T47D (cell line): ENCODE results near the gene ZNF132.
A peak's percentile ranks its signal among the peaks of the same experiment; 100 is the strongest.
"Not testable (repeated sequence)": the region's sequence is repeated elsewhere in the genome, so short reads cannot be mapped to it uniquely, and the experiment has no call there.

Experiments used
- DNase-seq, 2 experiments: peaks; one replicate each; pipeline versions ENCODE4 v3.0.0 to v3.0.0-alpha.2; 2011 to 2012; ENCODE audit warnings: low read depth in 1 of 2, low spot score in 1 of 2
- JUND ChIP-seq: IDR thresholded peaks from 2 replicates; pipeline ENCODE4 v1.6.1; 2012; ENCODE audit warnings: low read depth
- in situ Hi-C: cut with HindIII; loops from 2 replicates; pipeline ENCODE4 v1.10.0; 2016; ENCODE audit warnings: low sequenced_read_pairs, low pct_unique_long_range_greater_than_20kb

Gene ZNF132

DNA sequence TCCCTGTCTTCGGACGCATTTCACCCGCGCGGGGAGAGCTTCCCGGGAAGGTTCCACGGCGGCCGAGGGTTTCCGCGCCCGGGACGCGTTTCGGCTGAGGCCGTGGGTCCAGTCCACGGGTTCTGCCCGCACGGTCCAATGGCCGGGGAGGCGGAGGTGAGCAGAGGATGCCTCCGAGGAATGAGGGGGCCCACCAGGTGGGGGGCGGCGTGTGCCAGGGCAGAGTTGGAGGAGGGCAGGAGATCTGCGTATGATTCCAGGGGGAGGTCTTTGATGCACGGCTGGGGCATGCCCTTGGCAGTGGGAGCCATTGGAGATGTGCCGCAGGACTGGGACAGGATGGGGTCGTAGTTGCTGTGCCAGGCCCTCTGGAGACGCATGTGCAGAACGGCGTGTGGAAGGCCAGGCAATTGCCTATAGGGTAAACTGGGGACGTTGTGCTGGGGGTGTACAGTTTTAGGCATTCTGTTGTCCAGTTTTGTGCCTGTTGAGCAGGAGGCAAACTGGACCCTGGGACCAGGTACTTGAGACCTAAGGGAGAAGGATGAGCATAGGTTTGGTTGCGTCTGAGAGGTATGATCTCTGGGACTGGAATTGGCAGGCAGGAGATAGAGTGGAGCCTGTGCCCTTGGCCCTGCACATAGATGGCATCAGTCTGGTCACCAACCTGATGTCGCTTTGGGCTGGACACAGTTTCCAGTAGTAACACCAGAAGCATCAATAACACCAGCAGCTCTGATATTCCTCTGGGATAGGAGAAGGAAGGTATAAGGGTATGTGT lies 30.8 kb downstream of the ZNF132 start:
- peak in 1 of 2 experiments; percentile 40 for DNase-seq
- TF ChIP-seq JUND, result no peak
- in situ Hi-C loops, result no loop called here

GRCh38 chr19:58408152-58409009 lies 31.6 kb downstream of the ZNF132 start, which contains the start of gene ZNF584:
TSS of gene ZNF584 (plus strand) at chr19:58408649. CDS start at chr19:58409148, 499 bp downstream.
- TF ChIP-seq JUND, result no peak
- in situ Hi-C loops, result no loop called here
- DNase-seq, result peak; percentile 88

GRCh38 chr19:58407658-58408151 lies 32.2 kb downstream of the ZNF132 start:
- in situ Hi-C loops, result no loop called here
- no peak for TF ChIP-seq JUND
- DNase-seq, result no peak

- in situ Hi-C loops, result no loop called here
- DNase-seq, result peak in 1 of 2 experiments; percentile 48
- TF ChIP-seq JUND, result no peak
Observed at GRCh38 chr19:58406818-58407657, 32.9 kb downstream of the ZNF132 start.

- DNase-seq, in situ Hi-C loops: not testable (repeated sequence)
Observed at GRCh38 chr19:58403920-58404478, 36.0 kb downstream of the ZNF132 start.

- in situ Hi-C loops, result no loop called here
- no peak for DNase-seq
- no peak for TF ChIP-seq JUND
Observed at GRCh38 chr19:58401840-58402421, 38.0 kb downstream of the ZNF132 start.

DNA sequence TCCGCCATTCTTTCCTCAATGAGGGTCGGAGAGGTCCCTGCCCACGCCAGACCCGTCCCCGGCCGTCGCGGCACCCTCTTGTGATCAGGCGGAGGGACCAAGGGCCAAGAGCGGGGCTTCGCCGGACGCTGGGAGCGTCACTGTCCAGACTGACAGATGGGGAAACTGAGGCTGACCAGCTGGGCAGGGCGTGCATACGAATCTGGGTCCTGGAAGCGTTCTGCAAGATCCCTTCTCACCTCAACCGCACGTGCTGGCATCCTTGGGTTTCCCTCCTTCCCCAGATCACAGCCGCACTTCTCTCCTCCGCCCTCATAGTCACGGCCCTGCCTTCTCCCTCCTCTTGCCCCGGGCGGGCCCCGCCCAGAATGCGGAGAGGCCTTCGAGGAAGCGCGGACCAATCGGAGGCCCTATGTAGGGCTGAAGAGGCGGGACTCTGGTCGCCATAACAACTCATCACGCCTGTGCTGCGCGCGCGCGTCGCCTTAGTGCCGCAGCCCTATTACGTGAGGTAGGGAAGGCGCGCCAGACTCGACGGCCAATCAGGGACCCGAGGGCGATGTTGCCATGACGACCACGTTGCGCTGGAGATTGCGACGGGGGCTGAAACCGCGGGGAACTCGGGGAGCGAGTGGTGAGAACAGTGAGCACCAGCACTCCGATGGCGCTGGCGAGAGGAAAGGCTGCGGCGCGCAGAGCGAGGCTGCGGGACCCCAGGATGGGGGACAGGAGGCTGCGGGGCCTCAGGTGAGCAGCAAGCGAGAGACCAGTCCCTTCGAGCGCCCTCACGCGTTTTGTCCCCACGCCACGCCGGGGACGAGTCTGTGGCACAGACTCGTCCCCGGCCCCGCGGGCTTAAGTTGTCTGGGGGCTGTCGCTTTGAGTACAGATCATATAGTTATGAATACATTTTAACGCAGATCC lies 38.8 kb downstream of the ZNF132 start:
- no peak for TF ChIP-seq JUND
- DNase-seq, result peak; percentile 98 to 99
- in situ Hi-C loops, result no loop called here

DNA sequence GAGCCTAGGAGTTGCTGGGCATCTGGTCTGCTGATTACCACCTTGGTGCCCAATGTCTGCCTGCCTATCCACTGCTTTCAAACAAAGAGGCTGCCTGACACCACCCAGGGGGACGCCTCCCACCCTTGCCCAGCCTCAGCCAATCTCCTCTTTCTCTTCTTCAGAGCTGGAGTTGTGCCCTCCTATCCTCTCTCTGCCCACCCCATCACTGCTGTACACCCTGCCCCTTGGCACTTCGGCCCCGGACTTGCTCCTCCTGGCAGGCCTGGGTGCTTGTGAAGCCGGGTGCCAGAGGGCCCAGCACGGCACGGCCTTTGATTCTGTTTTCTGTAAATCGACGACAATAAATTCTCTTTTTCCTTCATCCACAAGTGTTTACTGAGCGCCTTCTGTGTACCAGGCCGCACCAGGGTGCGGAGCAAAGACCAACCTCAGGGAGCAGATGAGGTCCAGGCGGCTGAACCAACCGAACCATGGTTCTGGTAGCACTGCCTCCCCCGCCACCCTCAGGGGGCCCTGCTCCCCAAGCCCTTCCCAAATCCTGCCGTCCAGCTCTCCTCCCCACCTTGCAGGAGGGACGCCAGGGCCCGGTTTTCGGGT lies 39.5 kb downstream of the ZNF132 start:
- no peak for TF ChIP-seq JUND
- in situ Hi-C loops, result no loop called here
- DNase-seq, result no peak

GRCh38 chr19:58399903-58400302 lies 40.0 kb downstream of the ZNF132 start:
- DNase-seq, result no peak
- in situ Hi-C loops, result no loop called here
- TF ChIP-seq JUND, result no peak

DNA sequence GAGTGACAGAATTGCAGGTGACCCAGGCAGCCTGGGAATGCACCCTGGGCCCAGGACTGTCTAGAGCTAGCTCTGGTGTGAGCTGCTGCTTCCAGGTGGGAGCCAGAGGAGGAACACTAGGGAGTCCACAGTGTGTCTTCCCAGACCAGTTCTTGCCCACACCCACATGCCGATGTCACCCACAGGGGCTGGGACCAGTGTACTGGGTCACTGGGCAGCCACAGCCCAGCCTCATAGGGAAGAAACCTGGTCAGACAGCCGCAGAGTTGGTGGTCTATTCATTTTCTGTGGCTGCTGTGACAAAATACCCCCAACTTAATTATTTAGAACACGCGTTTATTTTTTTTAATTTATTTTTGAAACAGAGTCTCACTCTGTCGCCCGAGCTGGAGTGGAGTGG lies 41.4 kb downstream of the ZNF132 start:
- in situ Hi-C loops, result no loop called here
- DNase-seq, result no peak
- TF ChIP-seq JUND, result no peak

GRCh38 chr19:58398087-58398486 lies 41.9 kb downstream of the ZNF132 start:
- in situ Hi-C loops, result no loop called here
- no peak for DNase-seq
- TF ChIP-seq JUND, result no peak
